Measurements from ENCODE around the gene SLC12A4. TPM values are rescaled to one million over a fixed set of nuclear protein-coding genes. Genes with fewer than 3 reads are reported as not detected.
"Not testable (repeated sequence)": the region's sequence is repeated elsewhere in the genome, so short reads cannot be mapped to it uniquely, and the experiment has no call there.

SLC12A4 gene
- 6.9 TPM for total RNA-seq

DNA sequence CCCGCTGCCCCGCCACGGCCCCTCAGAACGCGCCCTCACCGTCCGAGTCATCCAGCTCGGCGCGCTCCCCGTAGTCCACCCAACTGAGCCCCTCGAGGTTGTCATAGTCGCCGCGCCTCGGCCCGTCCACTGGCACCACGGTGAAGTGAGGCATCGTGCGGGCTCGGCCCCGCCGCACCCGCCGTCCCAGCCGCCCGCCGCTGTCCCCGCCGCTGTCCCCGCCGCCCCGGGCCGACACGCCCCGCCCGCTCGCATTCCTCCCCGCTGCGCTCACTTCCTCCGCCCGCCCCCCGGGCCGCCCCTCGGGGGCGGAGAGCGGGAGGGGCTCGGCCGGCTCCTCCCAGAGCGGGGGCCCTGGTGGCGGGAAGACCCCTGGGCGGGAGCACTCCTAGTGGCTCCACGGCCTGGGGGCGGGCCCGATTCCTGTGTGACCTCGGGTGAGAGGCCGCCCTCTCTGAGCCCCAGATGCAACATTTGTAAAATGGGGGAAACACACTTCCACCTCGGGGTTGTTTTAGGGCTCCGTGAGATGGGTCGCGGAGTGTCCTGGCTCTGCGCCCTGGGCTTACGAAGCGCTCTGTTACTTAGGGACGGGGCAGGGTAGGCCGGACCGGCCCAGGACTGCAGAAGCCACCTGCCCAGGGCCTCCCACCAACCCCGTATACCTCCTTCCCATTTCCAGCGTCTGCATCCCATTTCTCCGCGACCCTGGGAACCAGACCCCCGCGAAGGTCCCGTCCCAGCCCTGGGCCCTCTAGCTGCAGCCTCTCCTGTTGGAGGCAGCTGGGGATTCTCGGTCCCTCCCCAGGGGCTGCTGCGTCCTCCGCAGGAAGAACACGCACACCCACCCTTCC is at the start of gene SLC12A4:
Gene SLC12A4 (minus strand): TSS at position 238 of the 854 bp plus-strand sequence. CDS start 84 bp downstream, at position 154.
- H3K27me3 ChIP-seq (ENCODE audit: insufficient read depth, low read length) = no peaks in the 10 kb centered on the region
- no peaks in the 10 kb centered on the region for H3K9me3 ChIP-seq (ENCODE audit: low read depth, low read length)
- H3K4me1 ChIP-seq (ENCODE audit: insufficient read depth, low read length) = peaks cover 20% of the 10 kb centered on the region
- H3K4me3 ChIP-seq (ENCODE audit: low read length) = peak within 1 kb of the TSS; percentile 62

DNA sequence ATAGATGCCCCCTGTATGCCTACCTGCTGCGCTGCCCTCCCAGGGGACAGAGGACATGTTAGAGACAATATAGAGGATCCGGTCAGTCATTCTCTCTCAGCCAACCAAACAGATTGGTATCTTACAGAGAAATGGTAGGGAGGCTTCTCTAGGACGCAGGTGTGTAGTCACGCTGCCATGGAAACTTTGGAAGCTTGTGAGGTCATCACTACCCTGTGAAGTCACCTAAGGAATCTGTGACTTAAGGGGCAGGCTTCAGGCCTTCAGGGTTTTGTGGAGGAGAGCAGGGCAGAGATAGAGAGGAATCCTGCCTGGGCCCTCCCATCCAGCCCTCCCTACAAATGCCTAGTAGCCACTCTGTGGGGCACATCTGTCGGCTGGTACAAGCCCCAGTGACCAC is 47.2 kb upstream of the SLC12A4 start, which contains the start of gene DPEP2NB:
Gene DPEP2NB (minus strand): TSS at position 231 of the 400 bp plus-strand sequence. CDS start 141 bp downstream, at position 90.
- no peaks in the 10 kb centered on the region for H3K9me3 ChIP-seq (ENCODE audit: low read depth, low read length)
- peaks cover 20% of the 10 kb centered on the region for H3K4me1 ChIP-seq (ENCODE audit: insufficient read depth, low read length)
- no peaks in the 10 kb centered on the region for H3K27me3 ChIP-seq (ENCODE audit: insufficient read depth, low read length)
- no peak within 1 kb of the TSS for H3K4me3 ChIP-seq (ENCODE audit: low read length)

DNA sequence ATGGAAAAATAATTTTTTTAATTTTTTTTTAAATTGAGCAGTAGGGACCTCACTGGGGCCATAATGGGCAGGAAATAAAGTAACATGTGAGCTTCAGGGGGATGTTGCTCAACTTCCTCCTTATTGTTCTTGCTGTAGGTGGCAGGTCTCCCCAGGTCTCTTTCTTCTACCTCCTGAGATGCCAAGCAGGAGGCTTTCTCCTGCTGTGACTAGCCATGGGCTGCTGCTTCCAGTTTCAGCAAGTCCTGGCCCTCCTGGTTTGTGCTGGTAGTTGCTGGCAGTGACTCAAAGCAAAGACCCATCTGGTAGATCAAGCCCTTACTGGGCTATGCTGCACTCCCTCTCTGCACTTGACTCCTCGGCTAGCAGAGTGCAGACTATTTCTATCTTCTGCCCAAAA is 45.0 kb upstream of the SLC12A4 start:
- H3K9me3 ChIP-seq (ENCODE audit: low read depth, low read length) = no peaks in the 10 kb centered on the region

DNA sequence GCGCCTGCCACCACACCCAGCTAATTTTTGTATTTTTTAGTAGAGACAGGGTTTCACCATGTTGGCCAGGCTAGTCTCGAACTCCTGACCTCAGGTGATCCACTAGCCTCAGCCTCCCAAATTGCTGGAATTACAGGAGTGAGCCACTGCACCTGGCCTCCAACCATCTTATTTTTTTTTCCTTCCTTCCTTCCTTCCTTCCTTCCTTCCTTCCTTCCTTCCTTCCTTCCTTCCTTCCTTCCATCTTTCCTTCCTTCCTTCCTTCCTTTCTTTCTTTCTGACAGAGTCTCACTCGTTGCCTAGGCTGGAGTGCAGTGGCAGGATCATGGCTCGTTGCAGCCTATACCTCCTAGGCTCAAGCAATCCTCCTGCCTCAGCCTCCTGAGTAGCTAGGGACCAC is 41.4 kb upstream of the SLC12A4 start:
- peaks cover 56% of the 10 kb centered on the region for H3K4me1 ChIP-seq (ENCODE audit: insufficient read depth, low read length)
- H3K9me3 ChIP-seq (ENCODE audit: low read depth, low read length); H3K27me3 ChIP-seq (ENCODE audit: insufficient read depth, low read length); H3K4me3 ChIP-seq (ENCODE audit: low read length): not testable (repeated sequence)

More for the DNA sequence above, 45.0 kb upstream of the SLC12A4 start:
- Histone ChIP-seq H3K4me3 (ENCODE audit: low read length) (no peak overlapping the region), H3K27me3 (ENCODE audit: insufficient read depth, low read length) (no peaks in the 10 kb centered on the region), H3K4me1 (ENCODE audit: insufficient read depth, low read length) (peaks cover 27% of the 10 kb centered on the region)

DNA sequence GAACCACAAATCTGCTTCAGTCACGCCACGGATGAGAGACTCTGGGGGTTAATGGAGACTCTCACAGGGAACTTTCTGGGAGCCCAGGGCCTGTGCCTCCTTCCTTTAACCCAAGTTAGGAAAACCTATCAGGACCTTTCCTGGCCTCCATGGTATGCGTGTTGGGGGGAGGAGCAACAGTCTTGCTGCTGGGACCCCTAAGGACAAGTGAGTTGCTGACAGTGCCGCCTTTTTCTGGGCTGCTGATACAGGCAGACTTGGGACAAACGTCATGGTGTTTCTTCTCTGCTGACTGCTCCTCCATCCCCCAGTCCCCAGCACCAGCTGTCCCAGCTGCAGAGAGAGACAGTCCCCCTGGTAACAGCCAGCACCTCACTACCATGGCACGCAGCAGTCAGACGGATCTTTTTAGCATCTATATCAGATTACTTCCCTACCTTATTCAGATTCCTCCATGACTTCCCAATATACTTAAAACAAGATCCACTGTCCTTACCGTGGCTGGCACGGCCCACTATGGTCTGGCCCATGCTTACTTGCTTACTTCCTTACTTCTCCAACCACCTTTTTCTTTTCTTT is 40.8 kb upstream of the SLC12A4 start:
- H3K9me3 ChIP-seq (ENCODE audit: low read depth, low read length) = no peaks in the 10 kb centered on the region
- peaks cover 61% of the 10 kb centered on the region for H3K4me1 ChIP-seq (ENCODE audit: insufficient read depth, low read length)
- no peak overlapping the region for H3K4me3 ChIP-seq (ENCODE audit: low read length)
- H3K27me3 ChIP-seq (ENCODE audit: insufficient read depth, low read length) = no peaks in the 10 kb centered on the region

DNA sequence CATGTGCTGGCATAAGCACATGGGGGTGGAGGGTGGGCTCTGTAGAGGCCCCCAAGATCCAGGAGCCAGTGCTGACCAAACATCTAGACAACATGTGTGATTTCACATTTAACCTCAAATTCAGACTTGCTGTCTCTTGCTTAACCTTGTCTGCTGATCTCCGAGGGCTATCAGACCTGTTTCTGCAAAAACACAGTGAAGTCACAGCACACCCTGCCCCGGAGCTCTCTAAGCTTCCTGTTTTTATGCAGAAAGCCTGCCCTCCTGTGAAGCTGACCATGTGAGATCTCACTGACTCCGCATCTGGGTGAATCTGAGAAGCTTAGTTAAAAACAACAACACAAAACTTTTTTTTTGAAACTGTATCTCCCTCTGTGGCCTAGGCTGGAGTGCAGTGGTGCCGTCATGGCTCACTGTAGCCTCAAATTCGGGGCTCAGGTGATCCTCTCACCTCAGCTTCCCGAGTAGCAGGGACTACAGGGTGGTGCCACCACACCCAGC is 37.4 kb upstream of the SLC12A4 start:
- Histone ChIP-seq H3K4me3 (ENCODE audit: low read length) (no peak overlapping the region), H3K4me1 (ENCODE audit: insufficient read depth, low read length) (peaks cover 54% of the 10 kb centered on the region), H3K9me3 (ENCODE audit: low read depth, low read length) (no peaks in the 10 kb centered on the region), H3K27me3 (ENCODE audit: insufficient read depth, low read length) (no peaks in the 10 kb centered on the region)

DNA sequence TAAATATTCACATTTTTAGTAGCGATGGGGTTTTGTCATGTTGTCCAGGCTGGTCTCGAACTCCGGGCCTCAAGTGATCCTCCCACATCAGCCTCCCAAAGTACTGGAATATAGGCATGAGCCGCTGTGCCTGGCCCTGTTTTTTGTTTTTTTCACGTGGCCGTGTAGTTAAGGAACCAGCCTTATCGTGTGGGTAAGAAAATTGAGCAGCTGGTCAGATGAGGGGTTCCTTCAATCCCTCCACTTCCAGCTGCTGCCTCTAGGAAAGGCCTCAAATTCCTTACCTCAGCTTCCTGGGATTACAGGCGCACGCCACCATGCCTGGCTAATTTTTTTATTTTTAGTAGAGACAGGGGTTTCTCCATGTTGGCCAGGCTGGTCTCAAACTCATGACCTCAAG is 36.8 kb upstream of the SLC12A4 start:
- Histone ChIP-seq H3K4me3 (ENCODE audit: low read length) (no peak overlapping the region), H3K27me3 (ENCODE audit: insufficient read depth, low read length) (no peaks in the 10 kb centered on the region), H3K9me3 (ENCODE audit: low read depth, low read length) (no peaks in the 10 kb centered on the region), H3K4me1 (ENCODE audit: insufficient read depth, low read length) (peaks cover 60% of the 10 kb centered on the region)

DNA sequence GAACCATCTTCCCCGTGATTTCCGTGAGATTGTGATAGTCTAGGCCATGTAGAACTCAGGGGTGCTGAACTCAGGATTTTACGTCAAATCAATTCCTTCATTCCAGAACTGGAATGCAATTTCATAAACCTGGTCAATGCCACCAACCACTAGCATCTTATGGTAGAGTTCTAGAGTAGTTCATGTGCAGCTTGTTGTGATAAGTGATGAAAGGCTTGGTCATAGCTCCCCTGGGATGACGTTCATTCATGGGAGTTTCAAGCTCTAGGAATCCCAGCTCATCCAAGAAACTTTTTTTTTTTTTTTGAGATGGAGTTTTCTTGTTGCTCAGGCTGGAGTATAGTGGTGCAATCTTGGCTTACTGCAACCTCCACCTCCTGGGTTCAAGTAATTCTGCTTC is 34.6 kb upstream of the SLC12A4 start:
- no peak overlapping the region for H3K4me3 ChIP-seq (ENCODE audit: low read length)

DNA sequence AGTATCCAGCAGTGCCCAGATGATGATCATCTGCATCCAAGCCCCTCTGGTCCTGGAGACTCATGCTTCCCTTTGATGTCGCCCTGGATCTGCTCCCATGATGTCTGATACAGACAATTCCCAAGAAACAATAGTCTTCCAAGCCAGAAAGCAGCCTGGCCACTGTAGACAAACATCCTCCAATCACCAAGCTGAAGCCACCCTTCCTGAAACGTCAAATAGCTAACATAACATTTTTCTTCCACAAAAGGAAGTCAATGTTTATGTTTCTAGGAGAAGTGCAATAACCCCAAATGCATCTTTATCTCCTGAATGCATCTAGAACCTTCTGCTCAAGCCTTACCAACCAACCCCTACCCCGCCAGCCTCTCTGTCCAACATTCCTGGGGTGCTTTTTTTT is 32.0 kb upstream of the SLC12A4 start:
- Histone ChIP-seq H3K9me3 (ENCODE audit: low read depth, low read length) (no peaks in the 10 kb centered on the region), H3K4me3 (ENCODE audit: low read length) (peak overlapping the region; percentile 41), H3K4me1 (ENCODE audit: insufficient read depth, low read length) (peaks cover 74% of the 10 kb centered on the region)

More for the DNA sequence above, 34.6 kb upstream of the SLC12A4 start:
- H3K27me3 ChIP-seq (ENCODE audit: insufficient read depth, low read length) = no peaks in the 10 kb centered on the region
- H3K4me1 ChIP-seq (ENCODE audit: insufficient read depth, low read length) = peaks cover 73% of the 10 kb centered on the region
- no peaks in the 10 kb centered on the region for H3K9me3 ChIP-seq (ENCODE audit: low read depth, low read length)

DNA sequence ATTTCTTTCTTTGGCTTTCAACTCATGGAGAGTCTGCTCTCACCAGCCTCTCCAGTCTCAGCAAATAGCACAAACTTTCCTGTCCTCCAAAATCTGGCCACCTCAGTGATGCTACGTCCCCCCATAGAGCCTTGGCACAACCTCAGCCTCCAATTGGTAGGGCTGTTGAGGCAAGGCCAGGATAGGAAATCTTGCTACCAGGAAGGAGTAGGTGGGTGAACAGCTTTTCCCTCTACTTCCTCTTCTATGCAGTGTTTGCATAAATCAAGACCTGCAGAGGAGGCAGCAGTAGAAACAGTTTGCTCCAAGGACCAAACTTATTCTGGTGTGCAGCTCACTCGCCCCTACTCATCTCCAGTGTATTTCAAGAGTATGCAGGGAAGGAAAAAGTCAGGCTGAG is 31.5 kb upstream of the SLC12A4 start:
- H3K9me3 ChIP-seq (ENCODE audit: low read depth, low read length) = no peaks in the 10 kb centered on the region
- peaks cover 74% of the 10 kb centered on the region for H3K4me1 ChIP-seq (ENCODE audit: insufficient read depth, low read length)
- H3K4me3 ChIP-seq (ENCODE audit: low read length) = peak overlapping the region; percentile 41
- H3K27me3 ChIP-seq (ENCODE audit: insufficient read depth, low read length) = no peaks in the 10 kb centered on the region

More for the DNA sequence above, 32.0 kb upstream of the SLC12A4 start:
- H3K27me3 ChIP-seq (ENCODE audit: insufficient read depth, low read length) = no peaks in the 10 kb centered on the region

DNA sequence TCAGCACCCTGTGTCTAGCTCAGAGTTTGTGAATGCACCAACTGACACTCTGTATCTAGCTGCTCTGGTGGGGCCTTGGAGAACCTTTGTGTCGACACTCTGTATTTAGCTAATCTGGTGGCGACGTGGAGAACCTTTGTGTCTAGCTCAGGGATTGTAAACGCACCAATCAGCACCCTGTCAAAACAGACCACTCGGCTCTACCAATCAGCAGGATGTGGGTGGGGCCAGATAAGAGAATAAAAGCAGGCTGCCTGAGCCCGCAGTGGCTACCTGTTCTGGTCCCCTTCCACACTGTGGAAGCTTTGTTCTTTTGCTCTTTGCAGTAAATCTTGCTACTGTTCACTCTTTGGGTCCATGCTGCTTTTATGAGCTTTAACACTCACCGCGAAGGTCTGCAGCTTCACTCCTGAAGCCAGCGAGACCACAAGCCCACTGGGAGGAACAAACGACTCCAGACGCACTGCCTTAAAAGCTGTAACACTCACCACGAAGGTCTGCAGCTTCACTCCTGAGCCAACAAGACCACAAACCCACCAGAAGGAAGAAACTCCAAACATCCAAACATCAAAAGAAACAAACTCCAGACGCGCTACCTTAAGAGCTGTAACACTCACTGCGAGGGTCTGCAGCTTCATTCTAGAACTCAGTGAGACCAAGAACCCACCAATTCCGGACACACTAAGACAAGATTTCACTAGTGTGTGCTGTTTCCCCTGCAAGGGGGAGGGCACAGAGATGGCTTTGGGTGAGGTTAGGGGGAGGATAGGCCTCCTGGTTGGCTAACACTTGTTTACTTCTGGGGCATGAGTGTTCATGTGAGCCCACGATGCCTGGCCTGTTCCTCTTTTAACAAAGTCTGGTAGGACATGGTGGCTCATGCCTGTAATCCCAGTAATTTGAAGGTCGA is 30.6 kb upstream of the SLC12A4 start, which contains the start of gene DPEP2:
Gene DPEP2 (minus strand): TSS at position 706 of the 910 bp plus-strand sequence. CDS start 6,272 bp downstream, outside the sequence.
- H3K9me3 ChIP-seq (ENCODE audit: low read depth, low read length); H3K27me3 ChIP-seq (ENCODE audit: insufficient read depth, low read length): not testable (repeated sequence)
- Histone ChIP-seq H3K4me1 (ENCODE audit: insufficient read depth, low read length) (peaks cover 72% of the 10 kb centered on the region), H3K4me3 (ENCODE audit: low read length) (peak within 1 kb of the TSS; percentile 41)

DNA sequence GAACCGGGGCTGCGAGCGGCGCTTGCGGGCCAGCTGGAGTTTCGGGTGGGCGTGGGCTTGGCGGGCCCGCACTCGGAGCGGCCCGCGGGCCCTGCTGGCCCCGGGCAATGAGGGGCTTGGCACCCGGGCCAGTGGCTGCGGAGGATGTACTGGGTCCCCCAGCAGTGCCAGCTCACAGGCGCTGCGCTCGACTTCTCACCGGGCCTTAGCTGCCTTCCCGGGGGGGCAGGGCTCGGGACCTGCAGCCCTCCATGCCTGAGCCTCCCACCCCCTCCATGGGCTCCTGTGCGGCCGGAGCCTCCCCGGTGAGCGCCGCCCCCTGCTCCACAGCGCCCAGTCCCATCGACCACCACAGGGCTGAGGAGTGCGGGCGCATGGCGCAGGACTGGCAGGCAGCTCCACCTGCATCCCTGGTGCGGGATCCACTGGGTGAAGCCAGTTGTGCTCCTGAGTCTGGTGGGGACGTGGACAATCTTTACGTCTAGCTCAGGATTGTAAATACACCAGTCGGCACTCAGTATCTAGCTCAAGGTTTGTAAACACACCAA is 29.9 kb upstream of the SLC12A4 start:
- peaks cover 80% of the 10 kb centered on the region for H3K4me1 ChIP-seq (ENCODE audit: insufficient read depth, low read length)

DNA sequence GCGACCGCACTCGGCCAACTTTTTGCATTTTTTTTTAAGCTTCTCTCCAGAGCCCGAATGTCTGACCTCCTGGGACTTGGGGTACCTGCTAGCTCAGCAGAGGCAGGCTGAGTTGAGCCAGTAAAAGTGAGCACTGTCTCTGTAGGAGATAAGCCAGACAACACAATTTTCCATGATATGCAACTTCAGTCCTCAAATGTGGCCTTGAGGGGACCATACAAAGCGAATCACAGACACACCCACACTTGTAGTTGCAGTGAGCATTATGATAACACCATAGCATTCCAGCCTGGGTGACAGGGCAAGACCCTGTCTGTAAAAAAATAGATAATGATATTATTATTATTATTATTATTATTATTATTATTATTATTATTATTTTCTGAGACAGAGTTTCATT is 28.2 kb upstream of the SLC12A4 start:
- H3K4me3 ChIP-seq (ENCODE audit: low read length) = no peak overlapping the region
- H3K4me1 ChIP-seq (ENCODE audit: insufficient read depth, low read length) = peaks cover 94% of the 10 kb centered on the region

More for the DNA sequence above, 29.9 kb upstream of the SLC12A4 start:
- not testable (repeated sequence) for H3K9me3 ChIP-seq (ENCODE audit: low read depth, low read length); H3K27me3 ChIP-seq (ENCODE audit: insufficient read depth, low read length)
- peak overlapping the region; percentile 41 for H3K4me3 ChIP-seq (ENCODE audit: low read length)

DNA sequence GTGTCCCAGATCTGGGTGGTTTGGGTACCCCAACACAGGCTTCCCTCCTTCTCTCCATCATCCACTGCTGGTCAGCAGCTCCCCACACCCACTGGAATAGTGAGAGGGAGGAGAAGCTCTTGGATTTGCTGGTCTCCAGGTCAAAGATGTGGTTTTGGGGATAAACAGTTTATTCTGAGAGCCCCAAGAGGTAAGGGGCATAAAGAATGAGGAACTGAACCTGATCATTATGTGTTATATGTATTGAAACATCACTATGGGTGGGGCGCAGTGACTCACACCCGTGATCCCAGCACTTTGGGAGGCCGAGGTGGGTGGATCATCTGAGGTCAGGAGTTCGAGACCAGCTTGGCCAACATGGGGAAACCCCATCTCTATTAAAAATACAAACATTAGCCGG is 27.0 kb upstream of the SLC12A4 start:
- Histone ChIP-seq H3K4me1 (ENCODE audit: insufficient read depth, low read length) (peaks cover 81% of the 10 kb centered on the region), H3K27me3 (ENCODE audit: insufficient read depth, low read length) (no peaks in the 10 kb centered on the region), H3K4me3 (ENCODE audit: low read length) (no peak overlapping the region), H3K9me3 (ENCODE audit: low read depth, low read length) (no peaks in the 10 kb centered on the region)

More for the DNA sequence above, 28.2 kb upstream of the SLC12A4 start:
- H3K9me3 ChIP-seq (ENCODE audit: low read depth, low read length) = no peaks in the 10 kb centered on the region
- H3K27me3 ChIP-seq (ENCODE audit: insufficient read depth, low read length) = no peaks in the 10 kb centered on the region

All from mononuclear cell (primary cell).